NB4 (cell line): ENCODE data around the gene CHSY1.
A peak's percentile ranks its signal among the peaks of the same experiment; 100 is the strongest.
"Not testable (repeated sequence)": the region's sequence is repeated elsewhere in the genome, so short reads cannot be mapped to it uniquely, and the experiment has no call there.

Source experiments
- DNase-seq: peaks from one replicate; pipeline ENCODE4 v3.0.0; 2010; ENCODE audit warnings: low read depth
- H3K4me3 ChIP-seq: one replicate; pipeline ENCODE4 v1.5.1; 2011; ENCODE audit warnings: mild to moderate bottlenecking, low read depth, low read length, moderate library complexity
- CTCF ChIP-seq: IDR thresholded peaks from one replicate; pipeline ENCODE4 v1.5.1; 2012; ENCODE audit warnings: low read depth, low read length
- MAX ChIP-seq: IDR thresholded peaks from 2 replicates; pipeline ENCODE4 v1.6.1; 2011; ENCODE audit warnings: low read depth, low read length
- MYC ChIP-seq: IDR thresholded peaks from 2 replicates; pipeline ENCODE4 v1.6.1; 2011; ENCODE audit warnings: low read depth, low read length
- POLR2A ChIP-seq: IDR thresholded peaks from 2 replicates; pipeline ENCODE4 v1.6.1; 2011; ENCODE audit warnings: mild to moderate bottlenecking; ENCODE audit not compliant: insufficient read length; ENCODE audit errors: extremely low read depth

The CHSY1 gene

GRCh38 chr15:101293122-101293521 is 41.3 kb upstream of the CHSY1 start:
- peak overlapping the region; percentile 80 for H3K4me3 ChIP-seq
- no peak for DNase-seq

GRCh38 chr15:101288905-101289513 is 37.2 kb upstream of the CHSY1 start:
- DNase-seq = peak; percentile 76
- TF ChIP-seq CTCF (peak; percentile 64), POLR2A (no peak)
- no peak overlapping the region for H3K4me3 ChIP-seq

More at GRCh38 chr15:101293122-101293521, 41.3 kb upstream of the CHSY1 start:
- TF ChIP-seq MYC (no peak), POLR2A (no peak), CTCF (no peak), MAX (no peak)

- not testable (repeated sequence) for H3K4me3 ChIP-seq, DNase-seq
Observed at GRCh38 chr15:101287342-101287741, 35.5 kb upstream of the CHSY1 start.

- no peak overlapping the region for H3K4me3 ChIP-seq
- DNase-seq = no peak
- TF ChIP-seq MYC (no peak), MAX (no peak)
Observed at GRCh38 chr15:101286471-101287114, 34.7 kb upstream of the CHSY1 start.

GRCh38 chr15:101283931-101284330 is 32.1 kb upstream of the CHSY1 start:
- TF ChIP-seq MAX (no peak), POLR2A (no peak), MYC (no peak), CTCF (no peak)
- no peak for DNase-seq
- H3K4me3 ChIP-seq = no peak overlapping the region

GRCh38 chr15:101280007-101280406 is 28.2 kb upstream of the CHSY1 start:
- H3K4me3 ChIP-seq = no peak overlapping the region
- no peak for TF ChIP-seq MYC
- TF ChIP-seq MAX = no peak
- no peak for TF ChIP-seq POLR2A
- TF ChIP-seq CTCF = no peak
- DNase-seq = no peak
